HFFc6 (cell line): ENCODE results near the gene MADCAM1. TPM values are rescaled to one million over a fixed set of nuclear protein-coding genes. Genes with fewer than 3 reads are reported as not detected.

ENCODE experiments used
- DNase-seq: peaks from one replicate; pipeline ENCODE4 v3.0.0-alpha.2; 2018
- H3K27ac Mint-ChIP-seq: 2 replicates; pipeline ENCODE4 v1.8.0; 2020; ENCODE audit warnings: mild to moderate bottlenecking, mixed read lengths
- H3K27me3 Mint-ChIP-seq: 2 replicates; pipeline ENCODE4 v1.8.0; 2021; ENCODE audit warnings: mild to moderate bottlenecking, moderate library complexity, mixed read lengths; ENCODE audit not compliant: insufficient read depth
- H3K36me3 Mint-ChIP-seq: 2 replicates; pipeline ENCODE4 v1.8.0; 2021; ENCODE audit warnings: low read depth, mixed read lengths
- H3K4me1 Mint-ChIP-seq: 2 replicates; pipeline ENCODE4 v1.8.0; 2020; ENCODE audit warnings: low read depth, mixed read lengths
- H3K4me3 Mint-ChIP-seq: 2 replicates; pipeline ENCODE4 v1.8.0; 2020; ENCODE audit warnings: mild to moderate bottlenecking, moderate library complexity, mixed read lengths
- H3K9me3 Mint-ChIP-seq: 2 replicates; pipeline ENCODE4 v1.8.0; 2020; ENCODE audit warnings: mild to moderate bottlenecking, mixed read lengths
- total RNA-seq, 6 experiments: library from RNA; stranded (reverse); fragmentation: NEBNext Ultra II Directional; extraction: Animal tissue kit (Norgen Biotek cat#: 25700); gene quantifications; 2 replicates in 1 of 6; 3 replicates in 5 of 6; pipeline ENCODE4 v1.2.3, GENCODE V29; 2021
- TF ChIP-seq, protein P1 (sequence below): fragments of 200-600 bp; sonication (generic); IDR thresholded peaks from 2 replicates; pipeline ENCODE4 v1.5.0; 2021; ENCODE audit warnings: antibody characterized with exemption, mild to moderate bottlenecking

The MADCAM1 gene
- total RNA-seq, 6 experiments from 2014 or later: 0.11 to 0.47 (median 0.21) TPM

DNA sequence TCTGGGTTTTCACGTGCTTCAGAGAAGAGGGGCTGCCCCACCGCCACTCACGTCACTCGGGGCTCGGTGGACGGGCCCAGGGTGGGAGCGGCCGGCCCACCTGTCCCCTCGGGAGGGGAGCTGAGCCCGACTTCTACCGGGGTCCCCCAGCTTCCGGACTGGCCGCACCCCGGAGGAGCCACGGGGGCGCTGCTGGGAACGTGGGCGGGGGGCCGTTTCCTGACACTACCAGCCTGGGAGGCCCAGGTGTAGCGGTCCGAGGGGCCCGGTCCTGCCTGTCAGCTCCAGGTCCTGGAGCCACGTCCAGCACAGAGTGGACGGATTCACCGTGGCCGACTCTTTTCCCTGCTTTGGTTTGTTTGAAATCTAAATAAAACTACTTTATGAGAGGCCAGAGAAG is 45.4 kb downstream of the MADCAM1 start:
- Mint-ChIP-seq H3K4me1 (no peaks in the 10 kb centered on the region), H3K27ac (no peak overlapping the region), H3K4me3 (no peak overlapping the region), H3K27me3 (no peaks in the 10 kb centered on the region), H3K36me3 (peaks cover 7% of the 10 kb centered on the region), H3K9me3 (no peaks in the 10 kb centered on the region)
- no peak for DNase-seq
- TF ChIP-seq, protein P1, sequence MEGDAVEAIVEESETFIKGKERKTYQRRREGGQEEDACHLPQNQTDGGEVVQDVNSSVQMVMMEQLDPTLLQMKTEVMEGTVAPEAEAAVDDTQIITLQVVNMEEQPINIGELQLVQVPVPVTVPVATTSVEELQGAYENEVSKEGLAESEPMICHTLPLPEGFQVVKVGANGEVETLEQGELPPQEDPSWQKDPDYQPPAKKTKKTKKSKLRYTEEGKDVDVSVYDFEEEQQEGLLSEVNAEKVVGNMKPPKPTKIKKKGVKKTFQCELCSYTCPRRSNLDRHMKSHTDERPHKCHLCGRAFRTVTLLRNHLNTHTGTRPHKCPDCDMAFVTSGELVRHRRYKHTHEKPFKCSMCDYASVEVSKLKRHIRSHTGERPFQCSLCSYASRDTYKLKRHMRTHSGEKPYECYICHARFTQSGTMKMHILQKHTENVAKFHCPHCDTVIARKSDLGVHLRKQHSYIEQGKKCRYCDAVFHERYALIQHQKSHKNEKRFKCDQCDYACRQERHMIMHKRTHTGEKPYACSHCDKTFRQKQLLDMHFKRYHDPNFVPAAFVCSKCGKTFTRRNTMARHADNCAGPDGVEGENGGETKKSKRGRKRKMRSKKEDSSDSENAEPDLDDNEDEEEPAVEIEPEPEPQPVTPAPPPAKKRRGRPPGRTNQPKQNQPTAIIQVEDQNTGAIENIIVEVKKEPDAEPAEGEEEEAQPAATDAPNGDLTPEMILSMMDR: no peak

DNA sequence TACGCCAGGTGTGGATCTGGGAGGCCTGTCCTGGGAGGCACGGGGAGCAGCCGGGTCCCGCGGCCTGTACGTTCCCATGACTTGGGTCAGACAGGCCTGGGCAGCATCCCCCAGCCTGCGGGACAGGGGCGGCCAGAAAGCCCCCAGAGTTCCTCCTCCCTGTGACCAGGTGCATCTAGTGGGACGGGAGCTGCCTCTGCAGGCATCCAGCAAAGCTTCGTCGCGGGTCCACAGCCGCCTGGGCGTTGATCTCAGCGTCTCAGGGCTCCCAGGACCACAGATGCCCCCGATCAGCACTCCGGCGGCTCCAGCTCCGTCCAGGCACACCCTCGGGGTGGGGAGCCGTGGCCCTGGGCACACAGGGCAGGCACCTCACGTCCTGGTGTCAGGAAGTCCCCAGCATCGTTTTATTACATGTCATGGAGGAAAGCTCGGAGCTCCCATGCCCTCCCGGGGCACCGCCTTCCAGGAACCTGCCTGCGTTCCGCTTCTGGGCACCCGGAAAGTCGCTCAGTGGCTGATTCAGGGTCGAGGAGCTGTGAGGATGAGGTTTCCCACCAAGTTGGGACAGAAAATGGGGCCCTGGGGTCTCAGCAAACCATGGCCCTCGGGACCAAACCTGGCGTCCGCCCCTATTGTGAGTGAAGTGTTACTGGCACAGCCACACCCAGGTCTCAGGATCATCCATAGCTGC is 46.0 kb downstream of the MADCAM1 start:
- no peak for DNase-seq
- H3K9me3 Mint-ChIP-seq: no peaks in the 10 kb centered on the region
- peaks cover 7% of the 10 kb centered on the region for H3K36me3 Mint-ChIP-seq
- TF ChIP-seq, protein P1: no peak
- H3K27ac Mint-ChIP-seq: no peak overlapping the region
- H3K4me1 Mint-ChIP-seq: no peaks in the 10 kb centered on the region
- H3K4me3 Mint-ChIP-seq: no peak overlapping the region
- no peaks in the 10 kb centered on the region for H3K27me3 Mint-ChIP-seq

DNA sequence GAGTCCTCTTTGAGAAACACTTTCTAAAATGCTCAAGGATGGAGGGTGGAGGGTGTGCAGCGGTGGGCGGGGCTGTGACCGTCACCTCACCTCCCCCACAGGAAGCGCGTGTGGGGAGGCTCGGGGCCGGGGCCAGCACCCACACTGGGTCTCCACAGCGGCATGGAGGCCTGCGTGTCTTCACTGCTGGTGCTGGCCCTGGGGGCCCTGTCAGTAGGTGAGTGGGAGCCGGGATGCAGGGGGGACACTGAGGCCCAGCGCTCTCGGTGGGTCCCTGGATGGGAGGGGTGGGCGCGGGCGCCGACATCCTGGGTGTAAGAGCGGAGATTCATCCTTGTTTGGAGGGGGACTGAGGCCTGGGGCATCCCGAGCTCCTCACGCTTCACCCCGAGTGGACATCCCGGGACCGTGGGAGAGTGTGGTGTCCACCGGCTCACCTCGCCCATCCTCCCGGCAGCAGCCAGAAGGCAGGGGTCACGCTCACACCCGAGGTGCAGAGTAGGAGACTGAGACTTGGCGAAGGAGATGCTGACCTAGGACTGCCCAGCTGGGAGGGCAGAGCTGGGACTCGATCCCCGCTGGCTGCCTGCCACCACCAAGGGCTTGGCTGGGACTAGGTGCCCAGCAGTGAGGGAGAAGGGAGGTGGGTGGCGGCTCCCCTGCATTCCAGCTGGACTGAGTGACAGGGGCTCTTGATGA is 47.8 kb downstream of the MADCAM1 start, which contains the start of gene GZMM:
GZMM (plus strand) TSS at position 144 of the 699 bp plus-strand sequence; CDS start at position 163, 19 bp downstream.
- Mint-ChIP-seq H3K27ac (no peak within 1 kb of the TSS), H3K4me3 (no peak within 1 kb of the TSS), H3K27me3 (no peaks in the 10 kb centered on the region), H3K36me3 (peaks cover 7% of the 10 kb centered on the region), H3K9me3 (no peaks in the 10 kb centered on the region), H3K4me1 (no peaks in the 10 kb centered on the region)
- DNase-seq: no peak
- TF ChIP-seq, protein P1: no peak

DNA sequence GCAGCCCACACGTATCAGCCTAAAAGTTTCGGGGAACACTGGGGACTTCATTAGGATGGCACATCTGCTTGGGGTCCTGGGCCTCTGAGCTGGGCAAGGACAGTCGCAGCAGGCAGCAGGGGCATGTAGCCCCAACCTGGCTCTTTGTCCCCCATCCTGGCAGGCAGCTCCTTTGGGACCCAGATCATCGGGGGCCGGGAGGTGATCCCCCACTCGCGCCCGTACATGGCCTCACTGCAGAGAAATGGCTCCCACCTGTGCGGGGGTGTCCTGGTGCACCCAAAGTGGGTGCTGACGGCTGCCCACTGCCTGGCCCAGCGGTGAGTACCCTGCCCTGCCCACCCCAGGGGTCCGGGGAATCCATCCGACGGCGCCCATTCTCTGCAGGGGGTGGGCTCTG is 50.8 kb downstream of the MADCAM1 start:
- peaks cover 7% of the 10 kb centered on the region for H3K36me3 Mint-ChIP-seq
- no peaks in the 10 kb centered on the region for H3K9me3 Mint-ChIP-seq
- TF ChIP-seq, protein P1: no peak
- DNase-seq: no peak
- H3K27me3 Mint-ChIP-seq: no peaks in the 10 kb centered on the region
- no peak overlapping the region for H3K4me3 Mint-ChIP-seq
- no peaks in the 10 kb centered on the region for H3K4me1 Mint-ChIP-seq
- H3K27ac Mint-ChIP-seq: no peak overlapping the region

DNA sequence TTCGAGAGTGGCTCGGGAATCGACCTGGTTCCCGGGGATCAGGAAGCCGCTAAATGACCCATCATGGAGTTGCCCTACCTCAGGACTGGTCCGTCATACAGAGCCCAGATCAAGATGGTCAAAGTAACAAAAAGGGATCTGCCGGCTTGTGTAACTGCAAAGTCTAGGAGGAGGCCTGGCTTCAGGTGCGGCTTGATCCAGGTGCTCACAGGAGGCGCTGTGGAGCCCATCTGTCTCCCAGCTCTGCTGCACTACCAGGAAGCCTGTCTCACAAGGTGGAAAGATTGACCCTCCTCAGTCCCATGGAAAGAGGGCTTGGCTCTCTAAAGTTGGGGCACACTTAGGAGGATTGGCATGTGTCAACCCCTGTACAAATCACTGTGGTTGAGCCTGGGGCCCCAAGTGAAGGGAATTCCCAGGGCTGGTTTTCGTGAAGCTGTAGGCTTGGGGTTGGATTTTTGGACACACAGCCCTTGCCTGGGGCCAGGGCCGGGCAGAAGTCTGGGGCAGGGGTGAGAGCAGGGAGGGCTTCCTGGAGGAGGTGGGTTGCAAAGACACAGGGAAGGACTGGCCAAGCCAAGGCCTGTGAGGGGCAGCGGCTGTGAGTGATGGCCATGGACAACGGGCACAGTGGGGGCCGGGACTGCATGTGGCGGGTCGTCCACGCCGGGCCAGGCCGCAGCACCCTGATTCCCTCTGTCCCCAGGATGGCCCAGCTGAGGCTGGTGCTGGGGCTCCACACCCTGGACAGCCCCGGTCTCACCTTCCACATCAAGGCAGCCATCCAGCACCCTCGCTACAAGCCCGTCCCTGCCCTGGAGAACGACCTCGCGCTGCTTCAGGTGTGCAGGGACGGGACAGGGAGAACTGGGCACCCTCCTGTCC is 51.8 kb downstream of the MADCAM1 start:
- Mint-ChIP-seq H3K4me3 (no peak overlapping the region), H3K36me3 (peaks cover 6% of the 10 kb centered on the region), H3K27ac (no peak overlapping the region), H3K27me3 (no peaks in the 10 kb centered on the region), H3K4me1 (no peaks in the 10 kb centered on the region), H3K9me3 (no peaks in the 10 kb centered on the region)
- TF ChIP-seq, protein P1: peak; percentile 25; the same call in 1 of the 2 replicates
- no peak for DNase-seq
